ENCODE measurements around the gene GATAD2A.

Gene GATAD2A

DNA sequence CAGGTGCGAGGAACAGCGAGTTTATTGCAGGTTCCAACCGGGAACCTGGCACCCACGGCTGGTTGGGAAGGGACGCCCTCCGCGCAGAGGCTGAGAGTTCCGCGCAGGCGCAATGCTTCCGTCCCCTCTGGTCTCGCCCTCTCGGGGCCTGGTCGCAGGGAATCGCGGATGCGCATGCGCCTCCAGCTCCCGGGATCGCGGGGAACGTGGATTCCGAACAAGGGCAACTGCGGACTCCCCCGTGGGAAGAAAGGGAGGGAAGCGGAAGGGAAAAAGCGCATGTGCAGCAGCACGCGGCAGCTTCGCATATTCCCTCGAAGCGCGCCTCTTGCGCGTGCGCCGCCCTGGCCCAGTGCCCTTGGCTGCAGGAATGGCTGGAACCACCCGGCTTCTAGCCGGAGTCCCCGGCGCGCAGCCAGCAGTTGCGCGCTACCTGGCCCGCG, 108.8 kb downstream of the GATAD2A start:
- Histone ChIP-seq H2BK5ac (ENCODE audit: low read depth, low read length, poor library complexity) (no peak overlapping the region), H4K12ac (ENCODE audit: low read depth, low read length) (no peak overlapping the region), H2BK120ac (ENCODE audit: insufficient read depth, low read length, poor library complexity) (no peak overlapping the region), H2BK12ac (ENCODE audit: low read length) (no peak overlapping the region), H3K79me2 (ENCODE audit: control insufficient read depth, insufficient read depth, low read length, poor library complexity) (peaks cover 8% of the 10 kb centered on the region), H2AK5ac (ENCODE audit: low read length) (no peak overlapping the region), H3K4me2 (ENCODE audit: low read length) (no peak overlapping the region), H3K27me3 (ENCODE audit: insufficient read depth, low read length) (no peaks in the 10 kb centered on the region), H4K91ac (ENCODE audit: low read depth, low read length) (no peak overlapping the region), H3K4me3 (ENCODE audit: low read depth, low read length) (no peak overlapping the region), H3K9me3 (ENCODE audit: insufficient read depth, low read depth, low read length) (peaks cover 10% of the 10 kb centered on the region), H3K27ac (ENCODE audit: low read depth, low read length) (no peak overlapping the region), H3K4me1 (ENCODE audit: control insufficient read depth in 1 of 2, insufficient read depth in 2 of 2, low read length in 2 of 2) (peaks cover 5 to 6% of the 10 kb centered on the region in 2 experiments), H4K8ac (ENCODE audit: low read depth, low read length) (no peak overlapping the region), H3K36me3 (ENCODE audit: control insufficient read depth in 1 of 2, insufficient read depth in 2 of 2, low read length in 2 of 2) (peaks cover 10% of the 10 kb centered on the region in 2 experiments), H3K4ac (ENCODE audit: low read depth, low read length) (no peak overlapping the region), H3K14ac (ENCODE audit: low read length) (no peak overlapping the region), H3K79me1 (ENCODE audit: low read length) (peaks cover 10% of the 10 kb centered on the region), H2AFZ (ENCODE audit: insufficient read depth, low read length, poor library complexity) (no peak overlapping the region), H3K9ac (ENCODE audit: low read length) (no peak overlapping the region), H3K18ac (ENCODE audit: low read length) (no peak overlapping the region), H3K23ac (ENCODE audit: low read length) (no peak overlapping the region)
- peak; percentile 10 to 69 for DNase-seq
- WGBS (ENCODE audit: extremely low coverage, insufficient coverage, insufficient read length) = no CpG with 5 or more reads among the region's 46 CpGs

DNA sequence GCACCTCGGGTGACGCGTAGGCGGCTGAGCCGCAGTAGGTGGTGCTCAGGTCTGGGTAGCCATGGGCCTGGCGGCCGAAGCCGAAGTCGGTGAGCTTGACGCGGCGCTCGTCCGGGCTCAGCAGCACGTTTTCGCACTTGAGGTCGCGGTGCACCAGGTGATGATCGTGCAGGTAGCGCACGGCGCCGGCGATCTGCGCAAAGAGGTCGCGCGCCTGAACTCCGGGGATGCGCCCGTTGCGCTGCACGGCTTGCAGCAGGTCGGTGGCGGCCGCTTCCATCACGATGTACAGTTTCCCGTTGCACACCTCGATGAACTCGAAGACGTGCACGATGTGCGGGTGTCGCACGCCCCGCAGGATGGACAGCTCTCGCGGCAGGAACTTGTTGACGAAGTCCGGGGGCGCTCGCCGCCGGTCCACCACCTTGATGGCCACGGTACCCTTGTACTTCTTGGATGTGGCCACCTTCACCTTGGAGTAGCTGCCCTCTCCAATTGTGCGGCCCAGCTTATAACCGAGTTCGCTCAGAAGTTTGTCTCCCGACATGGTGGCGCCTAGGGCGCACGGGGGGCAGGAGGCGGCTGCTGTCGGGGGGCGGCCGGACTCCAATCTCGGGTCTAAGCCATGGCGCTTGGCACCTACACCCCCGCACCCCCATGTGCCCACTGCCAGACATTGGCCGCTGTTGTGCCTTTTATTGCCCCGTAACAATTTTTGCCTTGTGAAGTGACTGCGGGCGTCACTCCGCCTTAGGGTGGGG, 109.6 kb downstream of the GATAD2A start, which contains the start of gene TSSK6:
TSSK6 (minus strand) TSS at position 668 of the 761 bp plus-strand sequence; CDS start at position 547, 121 bp downstream.
- peak within 1 kb of the TSS; percentile 76 for H3K4me2 ChIP-seq (ENCODE audit: low read length)
- peaks cover 5 to 6% of the 10 kb centered on the region in 2 experiments for H3K4me1 ChIP-seq (ENCODE audit: control insufficient read depth in 1 of 2, insufficient read depth in 2 of 2, low read length in 2 of 2)
- no peaks in the 10 kb centered on the region for H3K27me3 ChIP-seq (ENCODE audit: insufficient read depth, low read length)
- peak within 1 kb of the TSS; percentile 87 for H4K8ac ChIP-seq (ENCODE audit: low read depth, low read length)
- H2BK12ac ChIP-seq (ENCODE audit: low read length) = no peak within 1 kb of the TSS
- H3K27ac ChIP-seq (ENCODE audit: low read depth, low read length) = peak within 1 kb of the TSS; percentile 46
- peak within 1 kb of the TSS; percentile 88 for H3K18ac ChIP-seq (ENCODE audit: low read length)
- H2AFZ ChIP-seq (ENCODE audit: insufficient read depth, low read length, poor library complexity) = peak within 1 kb of the TSS; percentile 85
- H3K4ac ChIP-seq (ENCODE audit: low read depth, low read length) = peak within 1 kb of the TSS; percentile 95
- peak within 1 kb of the TSS; percentile 70 for H2BK120ac ChIP-seq (ENCODE audit: insufficient read depth, low read length, poor library complexity)
- H3K23ac ChIP-seq (ENCODE audit: low read length) = no peak within 1 kb of the TSS
- no peak for DNase-seq
- H3K9me3 ChIP-seq (ENCODE audit: insufficient read depth, low read depth, low read length) = peaks cover 10% of the 10 kb centered on the region
- H3K36me3 ChIP-seq (ENCODE audit: control insufficient read depth in 1 of 2, insufficient read depth in 2 of 2, low read length in 2 of 2) = peaks cover 11 to 17% of the 10 kb centered on the region in 2 experiments
- peak within 1 kb of the TSS; percentile 91 for H3K14ac ChIP-seq (ENCODE audit: low read length)
- WGBS (ENCODE audit: extremely low coverage, insufficient coverage, insufficient read length) = no CpG with 5 or more reads among the region's 74 CpGs
- H4K12ac ChIP-seq (ENCODE audit: low read depth, low read length) = peak within 1 kb of the TSS; percentile 82
- H3K4me3 ChIP-seq (ENCODE audit: low read depth, low read length) = peak within 1 kb of the TSS; percentile 76
- H2AK5ac ChIP-seq (ENCODE audit: low read length) = peak within 1 kb of the TSS; percentile 77
- peaks cover 10% of the 10 kb centered on the region for H3K79me1 ChIP-seq (ENCODE audit: low read length)
- peak within 1 kb of the TSS; percentile 91 for H3K9ac ChIP-seq (ENCODE audit: low read length)
- H2BK5ac ChIP-seq (ENCODE audit: low read depth, low read length, poor library complexity) = peak within 1 kb of the TSS; percentile 42
- H3K79me2 ChIP-seq (ENCODE audit: control insufficient read depth, insufficient read depth, low read length, poor library complexity) = peaks cover 8% of the 10 kb centered on the region
- H4K91ac ChIP-seq (ENCODE audit: low read depth, low read length) = peak within 1 kb of the TSS; percentile 80

DNA sequence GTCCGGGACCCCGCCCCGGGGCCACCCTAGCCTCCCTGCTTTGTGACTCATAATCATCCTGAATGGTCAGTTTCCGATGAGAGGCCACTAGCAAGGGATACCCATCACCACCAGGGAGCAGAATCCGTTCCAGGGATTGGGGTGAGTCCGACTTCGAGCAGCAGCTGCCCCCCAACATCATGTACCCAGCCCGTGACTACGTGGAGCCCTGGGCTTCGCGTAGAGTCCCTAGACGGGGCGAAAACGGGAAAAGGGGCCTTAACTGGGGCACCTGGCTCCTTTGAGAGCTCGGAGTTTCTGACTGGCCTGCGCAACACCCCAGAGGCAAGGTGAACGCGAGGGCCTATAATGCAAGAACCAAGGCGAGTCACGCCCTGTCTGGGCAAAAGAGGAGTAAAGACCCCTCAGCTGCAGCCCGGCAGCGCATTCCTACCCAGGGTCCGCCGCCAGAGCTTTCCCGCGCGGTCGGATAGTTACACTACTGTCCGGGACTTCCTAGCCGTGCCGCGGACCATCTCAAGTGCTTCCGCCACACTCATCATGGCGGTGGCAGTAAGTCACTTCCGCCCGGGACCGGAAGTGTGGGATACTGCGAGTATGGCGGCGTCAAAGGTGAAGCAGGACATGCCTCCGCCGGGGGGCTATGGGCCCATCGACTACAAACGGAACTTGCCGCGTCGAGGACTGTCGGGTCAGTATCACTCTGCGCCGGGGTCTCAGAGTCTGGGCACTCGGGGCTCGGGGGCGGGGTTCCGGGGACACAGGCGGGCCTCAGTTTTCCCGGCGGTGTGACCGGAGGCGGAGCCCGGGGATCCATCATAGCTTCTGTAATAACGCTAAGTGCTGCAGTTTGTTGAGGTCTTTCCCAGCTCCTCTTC, 110.4 kb downstream of the GATAD2A start, which contains the start of gene NDUFA13:
NDUFA13 (plus strand) TSS at position 584 of the 878 bp plus-strand sequence; CDS start at position 598, 14 bp downstream.
- DNase-seq = peak; percentile 91 to 99
- Histone ChIP-seq H2AK5ac (ENCODE audit: low read length) (peak within 1 kb of the TSS; percentile 77), H2BK5ac (ENCODE audit: low read depth, low read length, poor library complexity) (peak within 1 kb of the TSS; percentile 42), H2BK12ac (ENCODE audit: low read length) (no peak within 1 kb of the TSS), H3K23ac (ENCODE audit: low read length) (no peak within 1 kb of the TSS), H3K14ac (ENCODE audit: low read length) (peak within 1 kb of the TSS; percentile 91), H3K9ac (ENCODE audit: low read length) (peak within 1 kb of the TSS; percentile 91), H3K4me1 (ENCODE audit: control insufficient read depth in 1 of 2, insufficient read depth in 2 of 2, low read length in 2 of 2) (peaks cover 5 to 6% of the 10 kb centered on the region in 2 experiments), H3K79me1 (ENCODE audit: low read length) (peaks cover 10% of the 10 kb centered on the region), H4K12ac (ENCODE audit: low read depth, low read length) (peak within 1 kb of the TSS; percentile 82), H3K27ac (ENCODE audit: low read depth, low read length) (peak within 1 kb of the TSS; percentile 46), H3K18ac (ENCODE audit: low read length) (peak within 1 kb of the TSS; percentile 88), H3K36me3 (ENCODE audit: control insufficient read depth in 1 of 2, insufficient read depth in 2 of 2, low read length in 2 of 2) (peaks cover 11 to 22% of the 10 kb centered on the region in 2 experiments), H4K8ac (ENCODE audit: low read depth, low read length) (peak within 1 kb of the TSS; percentile 87), H2BK120ac (ENCODE audit: insufficient read depth, low read length, poor library complexity) (peak within 1 kb of the TSS; percentile 70), H3K27me3 (ENCODE audit: insufficient read depth, low read length) (no peaks in the 10 kb centered on the region), H3K4me3 (ENCODE audit: low read depth, low read length) (peak within 1 kb of the TSS; percentile 76), H3K79me2 (ENCODE audit: control insufficient read depth, insufficient read depth, low read length, poor library complexity) (peaks cover 8% of the 10 kb centered on the region), H2AFZ (ENCODE audit: insufficient read depth, low read length, poor library complexity) (peak within 1 kb of the TSS; percentile 85), H3K4me2 (ENCODE audit: low read length) (peak within 1 kb of the TSS; percentile 76), H3K4ac (ENCODE audit: low read depth, low read length) (peak within 1 kb of the TSS; percentile 95), H4K91ac (ENCODE audit: low read depth, low read length) (peak within 1 kb of the TSS; percentile 80), H3K9me3 (ENCODE audit: insufficient read depth, low read depth, low read length) (peaks cover 10% of the 10 kb centered on the region)
- no CpG with 5 or more reads among the region's 61 CpGs for WGBS (ENCODE audit: extremely low coverage, insufficient coverage, insufficient read length)

- peaks cover 5 to 6% of the 10 kb centered on the region in 2 experiments for H3K4me1 ChIP-seq (ENCODE audit: control insufficient read depth in 1 of 2, insufficient read depth in 2 of 2, low read length in 2 of 2)
- H2BK120ac ChIP-seq (ENCODE audit: insufficient read depth, low read length, poor library complexity) = no peak overlapping the region
- WGBS (ENCODE audit: extremely low coverage, insufficient coverage, insufficient read length) = no CpG with 5 or more reads among the region's 10 CpGs
- no peak overlapping the region for H3K14ac ChIP-seq (ENCODE audit: low read length)
- H3K79me2 ChIP-seq (ENCODE audit: control insufficient read depth, insufficient read depth, low read length, poor library complexity) = peaks cover 8% of the 10 kb centered on the region
- no peak overlapping the region for H3K4me3 ChIP-seq (ENCODE audit: low read depth, low read length)
- no peak overlapping the region for H3K9ac ChIP-seq (ENCODE audit: low read length)
- H3K27ac ChIP-seq (ENCODE audit: low read depth, low read length) = no peak overlapping the region
- no peak overlapping the region for H2BK12ac ChIP-seq (ENCODE audit: low read length)
- H3K23ac ChIP-seq (ENCODE audit: low read length) = no peak overlapping the region
- H3K18ac ChIP-seq (ENCODE audit: low read length) = no peak overlapping the region
- no peak overlapping the region for H4K91ac ChIP-seq (ENCODE audit: low read depth, low read length)
- H4K12ac ChIP-seq (ENCODE audit: low read depth, low read length) = no peak overlapping the region
- H2BK5ac ChIP-seq (ENCODE audit: low read depth, low read length, poor library complexity) = no peak overlapping the region
- H3K27me3 ChIP-seq (ENCODE audit: insufficient read depth, low read length) = no peaks in the 10 kb centered on the region
- no peak overlapping the region for H4K8ac ChIP-seq (ENCODE audit: low read depth, low read length)
- H3K36me3 ChIP-seq (ENCODE audit: control insufficient read depth in 1 of 2, insufficient read depth in 2 of 2, low read length in 2 of 2) = peaks cover 11 to 22% of the 10 kb centered on the region in 2 experiments
- no peak overlapping the region for H2AK5ac ChIP-seq (ENCODE audit: low read length)
- H3K9me3 ChIP-seq (ENCODE audit: insufficient read depth, low read depth, low read length) = peaks cover 10% of the 10 kb centered on the region
- no peak for DNase-seq
- H3K4me2 ChIP-seq (ENCODE audit: low read length) = no peak overlapping the region
- H2AFZ ChIP-seq (ENCODE audit: insufficient read depth, low read length, poor library complexity) = no peak overlapping the region
- peaks cover 10% of the 10 kb centered on the region for H3K79me1 ChIP-seq (ENCODE audit: low read length)
- H3K4ac ChIP-seq (ENCODE audit: low read depth, low read length) = no peak overlapping the region
Measured at GRCh38 chr19:19517235-19517619, 111.8 kb downstream of the GATAD2A start.

Measured in trophoblast cell (in vitro differentiated cells and primary cell).